H9 (cell line): ENCODE data around the gene DENND4A. TPM values are rescaled to one million over a fixed set of nuclear protein-coding genes. Genes with fewer than 3 reads are reported as not detected.

Experiments used
- DNase-seq: peaks from one replicate; pipeline ENCODE4 v3.0.0-alpha.2; 2017
- H2AFZ ChIP-seq: one replicate; pipeline ENCODE4 v1.6.1; 2013; ENCODE audit warnings: mild to moderate bottlenecking, low read length, control low read depth, moderate library complexity
- H2AK5ac ChIP-seq: 2 replicates; pipeline ENCODE4 v1.6.1; 2013; ENCODE audit warnings: low read length, control low read depth, mixed read lengths; ENCODE audit not compliant: insufficient read length
- H2BK120ac ChIP-seq: one replicate; pipeline ENCODE4 v1.6.1; 2013; ENCODE audit warnings: low read depth, mild to moderate bottlenecking, low read length, control low read depth, inconsistent platforms; ENCODE audit not compliant: poor library complexity, severe bottlenecking
- H2BK12ac ChIP-seq: 2 replicates; pipeline ENCODE4 v1.6.1; 2013; ENCODE audit warnings: low read length, control low read depth, mixed read lengths, low read depth; ENCODE audit not compliant: insufficient read length
- H2BK15ac ChIP-seq: 2 replicates; pipeline ENCODE4 v1.6.1; 2013; ENCODE audit warnings: low read depth, low read length, control low read depth
- H2BK20ac ChIP-seq: one replicate; pipeline ENCODE4 v1.6.1; 2013; ENCODE audit warnings: low read depth, mild to moderate bottlenecking, low read length, control low read depth, inconsistent platforms; ENCODE audit not compliant: poor library complexity, severe bottlenecking
- H2BK5ac ChIP-seq: 2 replicates; pipeline ENCODE4 v1.6.1; 2013; ENCODE audit warnings: low read length, control low read depth, mixed read lengths; ENCODE audit not compliant: insufficient read length
- H3K14ac ChIP-seq: 2 replicates; pipeline ENCODE4 v1.6.1; 2013; ENCODE audit warnings: low read length, control low read depth; ENCODE audit not compliant: insufficient read depth
- H3K18ac ChIP-seq: 2 replicates; pipeline ENCODE4 v1.6.1; 2013; ENCODE audit warnings: low read depth, mild to moderate bottlenecking, mixed read lengths, low read length, control low read depth; ENCODE audit not compliant: insufficient read length
- H3K23ac ChIP-seq: 2 replicates; pipeline ENCODE4 v1.6.1; 2013; ENCODE audit warnings: low read length, control low read depth, mixed read lengths, low read depth; ENCODE audit not compliant: insufficient read length
- H3K23me2 ChIP-seq: 2 replicates; pipeline ENCODE4 v1.6.1; 2013; ENCODE audit warnings: low read depth, mild to moderate bottlenecking, mixed read lengths, low read length, control low read depth; ENCODE audit not compliant: insufficient read length, poor library complexity, severe bottlenecking
- H3K27ac ChIP-seq: 2 replicates; pipeline ENCODE4 v1.5.1; 2013; ENCODE audit warnings: low read length, control low read depth, mixed read lengths, low read depth; ENCODE audit not compliant: insufficient read length
- H3K27me3 ChIP-seq: 2 replicates; pipeline ENCODE4 v1.6.1; 2013; ENCODE audit warnings: low read length, control low read depth, inconsistent platforms; ENCODE audit not compliant: insufficient read depth
- H3K4ac ChIP-seq: 2 replicates; pipeline ENCODE4 v1.6.1; 2013; ENCODE audit warnings: low read depth, mild to moderate bottlenecking, control low read depth, inconsistent platforms, low read length, moderate library complexity
- H3K4me1 ChIP-seq: 2 replicates; pipeline ENCODE4 v1.6.1; 2013; ENCODE audit warnings: low read length, control low read depth, inconsistent platforms; ENCODE audit not compliant: insufficient read depth
- H3K4me2 ChIP-seq: 2 replicates; pipeline ENCODE4 v1.6.1; 2013; ENCODE audit warnings: low read length, control low read depth, mixed read lengths; ENCODE audit not compliant: insufficient read length, insufficient read depth
- H3K56ac ChIP-seq: 2 replicates; pipeline ENCODE4 v1.6.1; 2013; ENCODE audit warnings: low read depth, mild to moderate bottlenecking, mixed read lengths, low read length, control low read depth; ENCODE audit not compliant: insufficient read length
- H3K79me1 ChIP-seq: 2 replicates; pipeline ENCODE4 v1.6.1; 2013; ENCODE audit warnings: low read depth, mild to moderate bottlenecking, moderate library complexity, low read length, control low read depth, inconsistent platforms; ENCODE audit not compliant: insufficient read depth, poor library complexity, severe bottlenecking
- H3K79me2 ChIP-seq: 2 replicates; pipeline ENCODE4 v1.6.1; 2013; ENCODE audit warnings: low read length, control low read depth, inconsistent platforms; ENCODE audit not compliant: insufficient read depth
- H3K9ac ChIP-seq: 2 replicates; pipeline ENCODE4 v1.6.1; 2013; ENCODE audit warnings: low read length, control low read depth, mixed read lengths; ENCODE audit not compliant: insufficient read length; ENCODE audit errors: extremely low read depth
- H3K9me3 ChIP-seq: one replicate; pipeline ENCODE4 v1.6.1; 2013; ENCODE audit warnings: low read depth, low read length, inconsistent platforms; ENCODE audit not compliant: control insufficient read depth
- H3T11ph ChIP-seq: one replicate; pipeline ENCODE4 v1.6.1; 2013; ENCODE audit warnings: mild to moderate bottlenecking, low read length, control low read depth, inconsistent platforms
- H4K20me1 ChIP-seq: one replicate; pipeline ENCODE4 v1.6.1; 2013; ENCODE audit not compliant: control insufficient read depth, insufficient read length, insufficient read depth
- H4K5ac ChIP-seq: 2 replicates; pipeline ENCODE4 v1.6.1; 2013; ENCODE audit warnings: low read depth, mild to moderate bottlenecking, mixed read lengths, low read length, control low read depth; ENCODE audit not compliant: insufficient read length
- H4K8ac ChIP-seq: replicated peaks from 2 replicates; pipeline ENCODE4 v1.6.1; 2013; ENCODE audit warnings: low read length, control low read depth, mixed read lengths, low read depth; ENCODE audit not compliant: insufficient read length
- H4K91ac ChIP-seq: 2 replicates; pipeline ENCODE4 v1.6.1; 2013; ENCODE audit warnings: low read depth, mild to moderate bottlenecking, moderate library complexity, mixed read lengths, low read length, control low read depth; ENCODE audit not compliant: insufficient read length
- H3K27ac Mint-ChIP-seq, 3 experiments: 2 replicates in 2 of 3; 3 replicates in 1 of 3; pipeline ENCODE4 v1.8.0; 2020 to 2021; ENCODE audit warnings: mixed read lengths in 3 of 3, mild to moderate bottlenecking in 1 of 3, moderate library complexity in 1 of 3
- H3K27me3 Mint-ChIP-seq: 2 replicates; pipeline ENCODE4 v1.8.0; 2021; ENCODE audit warnings: low read depth, mild to moderate bottlenecking, moderate library complexity, mixed read lengths
- H3K36me3 Mint-ChIP-seq, 3 experiments: 2 replicates in 2 of 3; 3 replicates in 1 of 3; pipeline ENCODE4 v1.8.0; 2020 to 2021; ENCODE audit warnings: low read depth in 3 of 3, mixed read lengths in 3 of 3; ENCODE audit not compliant: insufficient read depth in 1 of 3
- H3K4me1 Mint-ChIP-seq, 2 experiments: 2 replicates each; pipeline ENCODE4 v1.8.0; 2020; ENCODE audit warnings: mixed read lengths in 2 of 2
- H3K4me3 Mint-ChIP-seq, 2 experiments: 2 replicates in 1 of 2; 3 replicates in 1 of 2; pipeline ENCODE4 v1.8.0; 2020 to 2021; ENCODE audit warnings: mild to moderate bottlenecking in 2 of 2, mixed read lengths in 2 of 2, moderate library complexity in 1 of 2
- H3K9me3 Mint-ChIP-seq, 2 experiments: 2 replicates in 1 of 2; 3 replicates in 1 of 2; pipeline ENCODE4 v1.8.0; 2020; ENCODE audit warnings: mild to moderate bottlenecking in 2 of 2, mixed read lengths in 2 of 2, moderate library complexity in 1 of 2
- CTCF ChIP-seq: fragments of 200-600 bp; sonication (generic); conservative IDR thresholded peaks from 3 replicates; pipeline ENCODE4 v1.8.0; 2021; ENCODE audit warnings: antibody characterized with exemption, mild to moderate bottlenecking
- WGBS: extraction: QIAGEN DNeasy Blood & Tissue Kit; methylation state at CpG from one replicate; pipeline ENCODE4 v1.1.7; 2013; ENCODE audit warnings: missing lambda C conversion rate, low lambda C conversion rate, mixed read lengths; ENCODE audit not compliant: insufficient read length; ENCODE audit errors: extremely low coverage; 5-methylcytosine and 5-hydroxymethylcytosine counted together
- total RNA-seq: library from RNA; stranded (reverse); gene quantifications from 2 replicates; pipeline ENCODE4 v1.2.1, GENCODE V29; 2021

The DENND4A gene
- total RNA-seq, 1 experiment from 2014 or later: 4.7 TPM

DNA sequence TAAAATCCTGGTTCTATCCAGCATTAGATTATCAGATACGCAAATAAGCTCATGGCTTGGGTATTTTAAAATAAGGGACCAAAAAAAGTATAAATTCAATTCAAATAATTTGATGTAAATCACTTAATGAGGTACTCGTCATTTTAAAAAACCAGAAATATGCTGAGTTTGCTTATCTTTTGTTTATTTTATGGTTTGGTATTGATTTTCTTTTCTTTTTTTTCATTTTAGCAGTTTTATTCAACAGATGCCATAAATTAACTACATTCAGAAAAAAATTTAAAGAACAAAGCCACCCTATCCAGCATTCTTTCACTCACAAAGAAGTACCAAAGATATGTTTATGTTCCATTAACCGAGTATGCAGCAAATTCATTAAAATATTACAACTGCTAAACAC is 22.6 kb downstream of the DENND4A start:
- H4K5ac ChIP-seq: no peak overlapping the region
- H3T11ph ChIP-seq: no peak overlapping the region
- no peaks in the 10 kb centered on the region for H3K9me3 Mint-ChIP-seq
- H3K36me3 Mint-ChIP-seq: no peaks in the 10 kb centered on the region
- no peak overlapping the region for H3K27ac ChIP-seq
- H3K79me2 ChIP-seq: no peaks in the 10 kb centered on the region
- no peak overlapping the region for H3K4me2 ChIP-seq
- no peak overlapping the region for H2BK120ac ChIP-seq
- H3K4me3 Mint-ChIP-seq: no peak overlapping the region
- H3K9me3 ChIP-seq: no peaks in the 10 kb centered on the region
- H3K23ac ChIP-seq: no peak overlapping the region
- H2BK5ac ChIP-seq: no peak overlapping the region
- no peak overlapping the region for H4K91ac ChIP-seq
- no peaks in the 10 kb centered on the region for H3K4me1 ChIP-seq
- TF ChIP-seq CTCF: no peak
- no peaks in the 10 kb centered on the region for H3K23me2 ChIP-seq
- H3K18ac ChIP-seq: no peak overlapping the region
- H3K4me1 Mint-ChIP-seq: peaks cover 9 to 13% of the 10 kb centered on the region in 2 experiments
- no peak overlapping the region for H3K14ac ChIP-seq
- H2AK5ac ChIP-seq: no peak overlapping the region
- H3K56ac ChIP-seq: no peak overlapping the region
- no peak overlapping the region for H2AFZ ChIP-seq
- H2BK12ac ChIP-seq: no peak overlapping the region
- H3K27me3 Mint-ChIP-seq: no peaks in the 10 kb centered on the region
- H4K8ac ChIP-seq: no peak overlapping the region
- DNase-seq: no peak
- H3K9ac ChIP-seq: no peak overlapping the region
- no peaks in the 10 kb centered on the region for H3K27me3 ChIP-seq
- H3K4ac ChIP-seq: no peak overlapping the region
- no peak overlapping the region for H2BK15ac ChIP-seq
- H3K27ac Mint-ChIP-seq: no peak overlapping the region
- no peaks in the 10 kb centered on the region for H4K20me1 ChIP-seq
- no CpG with 5 or more reads among the region's 3 CpGs for WGBS
- no peaks in the 10 kb centered on the region for H3K79me1 ChIP-seq
- no peak overlapping the region for H2BK20ac ChIP-seq
